ENCODE measurements around the gene AOAH.

AOAH gene, protein sequence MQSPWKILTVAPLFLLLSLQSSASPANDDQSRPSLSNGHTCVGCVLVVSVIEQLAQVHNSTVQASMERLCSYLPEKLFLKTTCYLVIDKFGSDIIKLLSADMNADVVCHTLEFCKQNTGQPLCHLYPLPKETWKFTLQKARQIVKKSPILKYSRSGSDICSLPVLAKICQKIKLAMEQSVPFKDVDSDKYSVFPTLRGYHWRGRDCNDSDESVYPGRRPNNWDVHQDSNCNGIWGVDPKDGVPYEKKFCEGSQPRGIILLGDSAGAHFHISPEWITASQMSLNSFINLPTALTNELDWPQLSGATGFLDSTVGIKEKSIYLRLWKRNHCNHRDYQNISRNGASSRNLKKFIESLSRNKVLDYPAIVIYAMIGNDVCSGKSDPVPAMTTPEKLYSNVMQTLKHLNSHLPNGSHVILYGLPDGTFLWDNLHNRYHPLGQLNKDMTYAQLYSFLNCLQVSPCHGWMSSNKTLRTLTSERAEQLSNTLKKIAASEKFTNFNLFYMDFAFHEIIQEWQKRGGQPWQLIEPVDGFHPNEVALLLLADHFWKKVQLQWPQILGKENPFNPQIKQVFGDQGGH
- 5.7 to 40.1 (median 37.9) reads per million in 3 donors for total RNA-seq

DNA sequence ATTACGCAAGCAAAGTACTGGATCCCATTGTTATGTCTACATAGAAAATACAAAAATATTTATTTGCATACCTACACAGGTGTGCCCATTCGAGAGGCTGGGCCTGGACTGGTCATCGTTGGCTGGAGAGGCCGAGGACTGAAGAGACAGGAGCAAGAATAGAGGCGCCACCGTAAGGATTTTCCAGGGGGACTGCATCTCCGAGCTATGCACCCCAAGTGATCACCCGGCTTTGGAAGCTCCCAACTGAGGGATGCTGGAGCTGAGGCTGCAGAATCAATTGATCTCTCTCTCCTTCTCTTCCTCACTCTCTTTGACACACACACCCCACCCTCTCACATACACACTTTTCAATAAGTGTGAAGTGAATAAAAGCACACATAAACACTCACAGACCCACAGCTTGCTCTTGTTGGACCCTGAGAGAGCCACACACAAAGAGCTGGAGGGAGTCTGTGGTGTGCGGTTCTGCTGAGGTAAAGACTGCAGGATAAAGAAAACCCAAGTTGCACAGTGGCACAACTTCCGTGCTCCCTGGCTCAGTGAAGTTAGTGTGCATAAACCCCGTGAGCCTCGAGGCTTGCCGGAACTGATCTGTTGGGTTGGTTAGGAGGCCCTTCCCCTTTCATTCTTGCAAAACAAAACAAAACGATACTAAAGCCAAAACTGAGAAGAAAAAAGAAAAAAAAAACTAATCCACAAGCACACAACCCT is at the start of gene AOAH:
Gene AOAH, minus strand, starts transcription at position 544 of the 714 bp plus-strand sequence. Its CDS starts 346 bp downstream, at position 198.
- H3K4me1 ChIP-seq (ENCODE audit: control insufficient read depth, insufficient read depth, low read length, poor library complexity, severe bottlenecking): peaks cover 26% of the 10 kb centered on the region
- H3K36me3 ChIP-seq (ENCODE audit: control insufficient read depth, insufficient read depth, low read length): no peaks in the 10 kb centered on the region
- no peaks in the 10 kb centered on the region for H3K9me3 ChIP-seq (ENCODE audit: control insufficient read depth, low read length)
- H3K27me3 ChIP-seq (replicated peaks; ENCODE audit: control insufficient read depth, insufficient read depth, low read length, poor library complexity, severe bottlenecking): no peaks in the 10 kb centered on the region
- no peak within 1 kb of the TSS for H3K27ac ChIP-seq (ENCODE audit: insufficient read depth, low read length, poor library complexity, severe bottlenecking)
- peak; percentile 37 to 61 (median 43) for DNase-seq
- H3K4me3 ChIP-seq (ENCODE audit: insufficient read depth, low read depth, low read length, poor library complexity, severe bottlenecking): peak within 1 kb of the TSS; percentile 18

DNA sequence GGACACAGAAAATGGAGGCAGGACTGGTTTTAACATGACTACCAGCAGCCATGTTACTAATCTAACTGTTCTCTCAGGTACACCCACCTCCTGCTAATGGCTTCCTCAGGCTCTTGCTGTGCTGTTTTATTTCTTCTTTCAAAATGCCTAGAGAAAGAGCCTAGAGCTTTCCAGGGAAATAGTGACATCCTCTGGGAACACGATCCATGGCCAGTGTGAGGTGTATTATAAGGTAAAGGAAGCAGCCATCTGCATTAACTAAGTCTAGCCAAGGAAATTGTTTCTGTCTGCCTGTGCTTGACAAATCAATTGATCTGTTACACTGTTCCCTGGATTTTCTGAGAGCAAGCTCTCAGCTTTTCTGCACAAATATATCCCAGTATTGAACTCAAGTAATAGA is 42.2 kb upstream of the AOAH start:
- H3K36me3 ChIP-seq (ENCODE audit: control insufficient read depth, insufficient read depth, low read length): no peaks in the 10 kb centered on the region
- H3K4me1 ChIP-seq (ENCODE audit: control insufficient read depth, insufficient read depth, low read length, poor library complexity, severe bottlenecking): no peaks in the 10 kb centered on the region
- DNase-seq: no peak
- no peak overlapping the region for H3K27ac ChIP-seq (ENCODE audit: insufficient read depth, low read length, poor library complexity, severe bottlenecking)
- H3K27me3 ChIP-seq (replicated peaks; ENCODE audit: control insufficient read depth, insufficient read depth, low read length, poor library complexity, severe bottlenecking): peaks cover 2% of the 10 kb centered on the region
- H3K4me3 ChIP-seq (ENCODE audit: insufficient read depth, low read depth, low read length, poor library complexity, severe bottlenecking): no peak overlapping the region
- H3K9me3 ChIP-seq (ENCODE audit: control insufficient read depth, low read length): no peaks in the 10 kb centered on the region

DNA sequence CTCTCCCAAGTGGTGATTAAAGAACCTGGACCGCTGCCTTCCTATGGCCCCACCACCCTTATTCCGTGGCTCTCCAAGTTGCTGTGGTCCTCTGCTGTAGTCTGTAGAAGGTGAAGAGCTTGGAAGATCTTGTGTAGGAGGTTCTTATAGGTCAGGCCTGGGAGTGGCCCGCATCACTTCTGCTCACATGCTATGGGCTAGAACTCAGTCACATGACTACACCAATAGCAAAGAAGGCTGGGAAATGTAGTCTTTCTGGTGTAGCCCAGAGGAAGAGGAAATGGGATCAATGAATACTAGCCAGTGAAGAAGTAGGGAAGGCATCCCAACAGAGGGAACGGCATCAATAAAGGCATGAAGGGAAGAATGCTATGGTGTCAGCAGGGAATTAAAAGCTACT is 41.3 kb upstream of the AOAH start:
- Histone ChIP-seq H3K9me3 (ENCODE audit: control insufficient read depth, low read length) (no peaks in the 10 kb centered on the region), H3K27me3 (replicated peaks; ENCODE audit: control insufficient read depth, insufficient read depth, low read length, poor library complexity, severe bottlenecking) (peaks cover 2% of the 10 kb centered on the region), H3K36me3 (ENCODE audit: control insufficient read depth, insufficient read depth, low read length) (no peaks in the 10 kb centered on the region), H3K27ac (ENCODE audit: insufficient read depth, low read length, poor library complexity, severe bottlenecking) (no peak overlapping the region), H3K4me3 (ENCODE audit: insufficient read depth, low read depth, low read length, poor library complexity, severe bottlenecking) (no peak overlapping the region), H3K4me1 (ENCODE audit: control insufficient read depth, insufficient read depth, low read length, poor library complexity, severe bottlenecking) (no peaks in the 10 kb centered on the region)
- no peak for DNase-seq

DNA sequence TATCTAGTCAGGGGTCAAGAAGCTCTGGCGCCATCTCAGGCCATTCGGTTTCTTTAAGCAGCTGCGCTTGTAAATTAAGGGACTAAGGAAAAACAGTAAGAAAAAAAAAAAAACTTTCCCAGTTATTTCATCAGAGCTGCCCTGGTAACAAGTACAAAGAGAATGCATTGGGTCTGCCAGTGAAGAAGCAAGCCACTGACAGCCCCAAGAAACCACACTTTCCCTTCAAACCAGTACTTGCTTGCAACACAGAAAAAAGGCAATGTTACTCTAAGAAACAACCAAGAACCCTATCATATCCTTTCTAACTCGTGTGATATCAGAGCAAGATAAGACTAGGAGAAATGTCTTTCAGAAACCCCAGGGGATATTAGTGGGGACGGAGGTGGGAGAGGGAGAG is 40.6 kb upstream of the AOAH start:
- no peaks in the 10 kb centered on the region for H3K9me3 ChIP-seq (ENCODE audit: control insufficient read depth, low read length)
- peaks cover 2% of the 10 kb centered on the region for H3K27me3 ChIP-seq (replicated peaks; ENCODE audit: control insufficient read depth, insufficient read depth, low read length, poor library complexity, severe bottlenecking)
- H3K4me3 ChIP-seq (ENCODE audit: insufficient read depth, low read depth, low read length, poor library complexity, severe bottlenecking): no peak overlapping the region
- no peak for DNase-seq
- no peaks in the 10 kb centered on the region for H3K4me1 ChIP-seq (ENCODE audit: control insufficient read depth, insufficient read depth, low read length, poor library complexity, severe bottlenecking)
- H3K36me3 ChIP-seq (ENCODE audit: control insufficient read depth, insufficient read depth, low read length): no peaks in the 10 kb centered on the region
- no peak overlapping the region for H3K27ac ChIP-seq (ENCODE audit: insufficient read depth, low read length, poor library complexity, severe bottlenecking)

DNA sequence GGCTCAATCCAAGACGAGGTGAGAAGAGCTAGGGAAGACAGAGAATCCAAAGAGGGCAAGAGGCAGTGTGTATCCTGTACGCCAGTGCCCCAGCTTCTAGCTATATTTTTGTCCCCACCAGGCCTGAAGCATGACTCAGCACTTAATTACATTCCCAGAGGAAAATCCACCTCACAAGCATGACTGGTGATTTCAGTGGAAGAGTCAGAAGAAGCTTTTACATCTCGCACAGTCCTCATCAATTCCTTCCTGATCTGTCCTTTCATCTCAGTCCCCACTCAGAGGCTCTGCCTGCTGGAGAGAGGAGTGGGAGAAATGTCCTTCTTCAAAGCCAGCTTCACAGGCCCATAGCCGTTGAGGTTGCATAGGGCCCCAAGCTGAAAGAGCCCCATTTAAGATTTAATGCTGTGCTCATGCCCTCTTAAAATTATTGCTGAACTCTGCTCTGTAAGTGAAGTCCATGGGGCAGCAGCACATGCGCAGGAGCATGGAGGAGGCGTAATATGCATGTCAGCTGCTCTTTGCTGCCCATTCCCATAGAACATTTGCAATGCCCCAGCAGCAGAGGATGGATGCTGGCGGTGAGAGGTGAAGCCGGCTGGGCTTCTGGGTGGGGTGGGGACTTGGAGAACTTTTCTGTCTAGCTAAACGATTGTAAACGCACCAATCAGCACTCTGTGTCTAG is 39.0 kb upstream of the AOAH start:
- Histone ChIP-seq H3K9me3 (ENCODE audit: control insufficient read depth, low read length) (no peaks in the 10 kb centered on the region), H3K27me3 (replicated peaks; ENCODE audit: control insufficient read depth, insufficient read depth, low read length, poor library complexity, severe bottlenecking) (peaks cover 2% of the 10 kb centered on the region), H3K27ac (ENCODE audit: insufficient read depth, low read length, poor library complexity, severe bottlenecking) (no peak overlapping the region), H3K4me3 (ENCODE audit: insufficient read depth, low read depth, low read length, poor library complexity, severe bottlenecking) (no peak overlapping the region), H3K36me3 (ENCODE audit: control insufficient read depth, insufficient read depth, low read length) (no peaks in the 10 kb centered on the region), H3K4me1 (ENCODE audit: control insufficient read depth, insufficient read depth, low read length, poor library complexity, severe bottlenecking) (no peaks in the 10 kb centered on the region)
- DNase-seq: no peak

DNA sequence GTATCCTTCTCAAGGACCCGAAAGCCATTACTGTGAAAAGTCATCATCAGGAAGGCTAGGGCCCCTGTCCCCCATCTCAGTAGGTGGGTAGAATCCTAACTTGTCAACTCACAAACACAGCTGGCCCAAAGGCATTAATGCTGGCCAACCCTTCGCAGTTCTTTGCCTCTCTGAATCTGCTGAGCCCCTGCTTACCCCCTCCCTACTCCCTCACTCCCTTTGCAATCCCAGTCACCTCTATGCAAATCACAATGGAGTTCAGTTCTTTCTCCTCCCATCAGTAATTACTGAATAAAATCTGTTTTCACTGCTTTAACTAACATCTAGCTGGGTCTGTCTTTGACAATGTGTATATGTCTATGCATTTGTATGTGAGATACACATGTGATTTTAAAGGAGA is 38.1 kb upstream of the AOAH start:
- Histone ChIP-seq H3K4me1 (ENCODE audit: control insufficient read depth, insufficient read depth, low read length, poor library complexity, severe bottlenecking) (no peaks in the 10 kb centered on the region), H3K9me3 (ENCODE audit: control insufficient read depth, low read length) (no peaks in the 10 kb centered on the region), H3K36me3 (ENCODE audit: control insufficient read depth, insufficient read depth, low read length) (no peaks in the 10 kb centered on the region), H3K27me3 (replicated peaks; ENCODE audit: control insufficient read depth, insufficient read depth, low read length, poor library complexity, severe bottlenecking) (peaks cover 2% of the 10 kb centered on the region), H3K4me3 (ENCODE audit: insufficient read depth, low read depth, low read length, poor library complexity, severe bottlenecking) (no peak overlapping the region), H3K27ac (ENCODE audit: insufficient read depth, low read length, poor library complexity, severe bottlenecking) (no peak overlapping the region)
- DNase-seq: no peak

DNA sequence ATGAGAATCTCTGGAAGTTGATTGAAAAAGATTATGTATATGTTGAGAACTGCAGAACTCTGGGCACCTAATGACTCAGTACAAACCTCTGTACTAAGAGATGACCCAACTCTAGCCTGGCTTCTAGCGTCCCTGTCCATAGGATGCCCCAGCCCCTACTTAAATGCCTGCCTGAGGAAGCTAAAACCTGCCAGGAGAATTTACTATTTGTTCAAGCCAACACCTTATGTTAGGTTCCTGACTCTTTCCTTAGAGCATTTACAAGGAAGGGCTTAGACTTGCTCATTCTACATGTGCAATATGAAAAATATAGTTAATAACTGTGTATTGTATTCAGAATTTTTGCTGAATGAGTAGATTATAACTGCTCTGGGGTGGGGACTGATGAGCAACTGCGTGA is 37.5 kb upstream of the AOAH start:
- Histone ChIP-seq H3K27ac (ENCODE audit: insufficient read depth, low read length, poor library complexity, severe bottlenecking) (no peak overlapping the region), H3K4me1 (ENCODE audit: control insufficient read depth, insufficient read depth, low read length, poor library complexity, severe bottlenecking) (no peaks in the 10 kb centered on the region), H3K36me3 (ENCODE audit: control insufficient read depth, insufficient read depth, low read length) (no peaks in the 10 kb centered on the region), H3K4me3 (ENCODE audit: insufficient read depth, low read depth, low read length, poor library complexity, severe bottlenecking) (no peak overlapping the region), H3K27me3 (replicated peaks; ENCODE audit: control insufficient read depth, insufficient read depth, low read length, poor library complexity, severe bottlenecking) (peaks cover 2% of the 10 kb centered on the region), H3K9me3 (ENCODE audit: control insufficient read depth, low read length) (no peaks in the 10 kb centered on the region)
- no peak for DNase-seq

DNA sequence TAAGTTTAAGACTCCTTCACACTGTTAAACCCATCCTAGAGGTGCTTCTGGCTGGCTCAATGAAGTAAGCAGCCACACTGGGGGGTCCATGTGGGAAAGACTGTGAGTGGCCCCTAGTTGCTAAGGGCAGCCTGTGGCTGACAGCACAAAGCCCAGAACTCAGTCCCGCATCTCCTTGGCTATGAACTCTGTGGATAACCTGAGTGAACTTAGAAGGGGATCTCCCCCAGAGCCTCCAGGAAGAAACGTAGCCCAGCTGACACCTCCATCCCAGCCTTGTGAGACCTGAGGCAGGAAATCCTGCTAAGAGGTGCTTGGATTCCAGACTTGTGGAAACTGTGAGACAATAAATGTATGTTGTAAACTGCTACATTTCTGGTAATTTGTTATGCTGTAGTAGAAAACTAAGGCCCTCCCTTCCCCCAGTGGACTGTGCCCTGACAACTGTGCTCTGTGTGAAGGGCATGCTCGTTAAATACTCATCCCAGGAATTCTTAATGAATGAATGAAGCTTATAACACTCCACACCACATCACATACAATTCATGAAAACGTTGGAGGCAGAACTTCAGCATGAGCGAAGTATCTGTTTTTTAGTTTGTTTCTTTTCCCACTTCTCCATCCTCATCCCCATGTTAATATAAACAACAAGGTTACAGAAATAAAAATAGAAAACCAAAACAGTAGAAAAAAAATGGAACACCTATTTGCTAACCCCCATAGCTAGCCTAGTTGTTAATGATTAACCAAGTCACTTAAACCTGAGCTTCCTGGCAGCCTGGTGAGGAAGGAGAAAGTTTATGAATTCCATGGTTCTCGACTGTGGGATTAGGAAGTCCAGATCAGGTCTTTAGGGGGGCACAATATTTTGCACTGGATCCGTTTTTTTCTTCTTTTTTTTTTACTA is 36.8 kb upstream of the AOAH start:
- H3K4me3 ChIP-seq (ENCODE audit: insufficient read depth, low read depth, low read length, poor library complexity, severe bottlenecking): no peak overlapping the region
- peaks cover 2% of the 10 kb centered on the region for H3K27me3 ChIP-seq (replicated peaks; ENCODE audit: control insufficient read depth, insufficient read depth, low read length, poor library complexity, severe bottlenecking)

DNA sequence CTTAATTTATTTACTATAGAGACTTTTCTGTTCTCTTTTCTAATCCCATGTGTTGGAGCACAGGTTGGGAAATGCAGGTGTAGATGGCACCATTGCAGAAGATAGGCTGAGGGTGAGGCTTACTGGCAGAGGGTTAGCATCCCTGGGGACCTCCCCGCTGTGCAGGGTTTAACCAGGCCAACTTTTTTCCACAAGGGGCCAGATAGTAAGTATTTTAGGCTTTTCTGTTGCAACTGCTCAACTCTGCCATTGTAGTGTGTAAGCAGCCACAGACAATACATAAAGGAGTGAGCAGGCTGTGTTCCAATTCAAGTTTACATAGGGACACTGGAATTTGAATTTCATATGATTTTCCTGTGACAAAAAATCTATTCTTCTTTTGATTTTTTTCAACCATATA is 34.6 kb upstream of the AOAH start:
- Histone ChIP-seq H3K36me3 (ENCODE audit: control insufficient read depth, insufficient read depth, low read length) (no peaks in the 10 kb centered on the region), H3K9me3 (ENCODE audit: control insufficient read depth, low read length) (no peaks in the 10 kb centered on the region), H3K4me1 (ENCODE audit: control insufficient read depth, insufficient read depth, low read length, poor library complexity, severe bottlenecking) (no peaks in the 10 kb centered on the region), H3K4me3 (ENCODE audit: insufficient read depth, low read depth, low read length, poor library complexity, severe bottlenecking) (no peak overlapping the region), H3K27me3 (replicated peaks; ENCODE audit: control insufficient read depth, insufficient read depth, low read length, poor library complexity, severe bottlenecking) (peaks cover 2% of the 10 kb centered on the region), H3K27ac (ENCODE audit: insufficient read depth, low read length, poor library complexity, severe bottlenecking) (no peak overlapping the region)
- DNase-seq: no peak

More for the DNA sequence above, 36.8 kb upstream of the AOAH start:
- DNase-seq: no peak
- Histone ChIP-seq H3K36me3 (ENCODE audit: control insufficient read depth, insufficient read depth, low read length) (no peaks in the 10 kb centered on the region), H3K27ac (ENCODE audit: insufficient read depth, low read length, poor library complexity, severe bottlenecking) (no peak overlapping the region), H3K4me1 (ENCODE audit: control insufficient read depth, insufficient read depth, low read length, poor library complexity, severe bottlenecking) (no peaks in the 10 kb centered on the region), H3K9me3 (ENCODE audit: control insufficient read depth, low read length) (no peaks in the 10 kb centered on the region)

All from effector memory CD4-positive, alpha-beta T cell (primary cell).